GM23338 (cell line): ENCODE results near the gene INCA1.

Experiments
- CREB1 ChIP-seq: fragments of 250-450 bp; sonication (Bioruptor Pico); IDR thresholded peaks from 2 replicates; pipeline ENCODE4 v1.5.0; 2020; ENCODE audit warnings: low read depth, mild to moderate bottlenecking, moderate library complexity
- EZH2 ChIP-seq: fragments of 200-600 bp; sonication (generic); IDR thresholded peaks from one replicate; pipeline ENCODE4 v1.8.0; 2017; ENCODE audit warnings: antibody characterized with exemption, mild to moderate bottlenecking, low read depth; ENCODE audit not compliant: unreplicated experiment
- EZH2phosphoT487 ChIP-seq: fragments of 200-600 bp; sonication (generic); IDR thresholded peaks from one replicate; pipeline ENCODE4 v1.8.1; 2018; ENCODE audit warnings: antibody characterized with exemption; ENCODE audit not compliant: unreplicated experiment
- NANOG ChIP-seq: IDR thresholded peaks from 2 replicates; pipeline ENCODE4 v1.6.1; 2016; ENCODE audit warnings: antibody characterized with exemption, borderline replicate concordance
- POLR2AphosphoS5 ChIP-seq: IDR thresholded peaks from 2 replicates; pipeline ENCODE4 v1.6.1; 2016; ENCODE audit warnings: antibody characterized with exemption, low read depth
- TF ChIP-seq, protein P1 (sequence below): IDR thresholded peaks from one replicate; pipeline ENCODE4 v1.6.1; 2018; ENCODE audit warnings: antibody characterized with exemption; ENCODE audit not compliant: unreplicated experiment
- TF ChIP-seq, protein P2 (sequence below), 2 experiments: fragments of 200-600 bp in 1 of 2; sonication (generic) in 1 of 2; conservative IDR thresholded peaks; 2 replicates each; pipeline versions ENCODE4 v1.5.1 to v1.6.1; 2016 to 2017; ENCODE audit warnings: antibody characterized with exemption in 2 of 2, low read depth in 2 of 2, mild to moderate bottlenecking in 2 of 2, moderate library complexity in 1 of 2

DNA sequence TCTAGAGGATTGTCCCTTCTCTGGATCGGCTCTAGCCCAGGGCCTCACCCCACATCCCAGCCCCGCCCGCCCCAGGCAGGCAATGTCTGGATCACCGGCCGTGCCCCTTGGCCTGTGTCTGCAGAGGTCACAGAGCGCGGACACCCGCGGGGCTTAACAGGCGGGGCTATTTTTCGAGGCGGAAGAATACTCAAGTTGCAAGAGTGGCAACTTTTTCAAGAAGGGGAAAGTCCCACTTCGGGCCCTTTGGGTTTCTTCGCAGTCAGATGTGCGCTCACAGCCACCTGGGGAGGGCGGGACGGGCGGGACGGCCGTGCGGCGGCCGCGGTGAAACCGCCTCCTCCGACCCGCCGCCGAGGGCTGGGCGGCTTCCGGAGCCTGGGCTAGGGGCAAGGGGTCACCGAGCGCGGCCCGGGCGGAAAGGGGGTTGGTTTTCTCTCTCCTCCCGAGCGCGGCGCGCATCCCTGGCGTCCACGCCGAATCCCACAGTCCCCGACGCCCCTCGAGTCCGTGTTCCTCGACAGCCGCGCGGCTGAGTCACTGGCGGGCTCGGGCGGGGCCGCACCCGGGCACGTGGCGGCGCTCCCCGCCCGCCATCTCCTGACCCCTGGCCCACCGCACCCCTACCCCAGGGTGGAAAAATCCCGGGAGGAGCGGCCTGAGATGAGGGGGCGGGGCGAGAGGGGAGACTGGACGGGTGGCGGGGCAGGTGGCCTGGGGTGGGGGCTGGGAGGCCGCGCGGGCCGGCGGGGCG is 47.8 kb downstream of the INCA1 start:
- TF ChIP-seq, protein P1, sequence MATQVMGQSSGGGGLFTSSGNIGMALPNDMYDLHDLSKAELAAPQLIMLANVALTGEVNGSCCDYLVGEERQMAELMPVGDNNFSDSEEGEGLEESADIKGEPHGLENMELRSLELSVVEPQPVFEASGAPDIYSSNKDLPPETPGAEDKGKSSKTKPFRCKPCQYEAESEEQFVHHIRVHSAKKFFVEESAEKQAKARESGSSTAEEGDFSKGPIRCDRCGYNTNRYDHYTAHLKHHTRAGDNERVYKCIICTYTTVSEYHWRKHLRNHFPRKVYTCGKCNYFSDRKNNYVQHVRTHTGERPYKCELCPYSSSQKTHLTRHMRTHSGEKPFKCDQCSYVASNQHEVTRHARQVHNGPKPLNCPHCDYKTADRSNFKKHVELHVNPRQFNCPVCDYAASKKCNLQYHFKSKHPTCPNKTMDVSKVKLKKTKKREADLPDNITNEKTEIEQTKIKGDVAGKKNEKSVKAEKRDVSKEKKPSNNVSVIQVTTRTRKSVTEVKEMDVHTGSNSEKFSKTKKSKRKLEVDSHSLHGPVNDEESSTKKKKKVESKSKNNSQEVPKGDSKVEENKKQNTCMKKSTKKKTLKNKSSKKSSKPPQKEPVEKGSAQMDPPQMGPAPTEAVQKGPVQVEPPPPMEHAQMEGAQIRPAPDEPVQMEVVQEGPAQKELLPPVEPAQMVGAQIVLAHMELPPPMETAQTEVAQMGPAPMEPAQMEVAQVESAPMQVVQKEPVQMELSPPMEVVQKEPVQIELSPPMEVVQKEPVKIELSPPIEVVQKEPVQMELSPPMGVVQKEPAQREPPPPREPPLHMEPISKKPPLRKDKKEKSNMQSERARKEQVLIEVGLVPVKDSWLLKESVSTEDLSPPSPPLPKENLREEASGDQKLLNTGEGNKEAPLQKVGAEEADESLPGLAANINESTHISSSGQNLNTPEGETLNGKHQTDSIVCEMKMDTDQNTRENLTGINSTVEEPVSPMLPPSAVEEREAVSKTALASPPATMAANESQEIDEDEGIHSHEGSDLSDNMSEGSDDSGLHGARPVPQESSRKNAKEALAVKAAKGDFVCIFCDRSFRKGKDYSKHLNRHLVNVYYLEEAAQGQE = no peak
- TF ChIP-seq, protein P2, sequence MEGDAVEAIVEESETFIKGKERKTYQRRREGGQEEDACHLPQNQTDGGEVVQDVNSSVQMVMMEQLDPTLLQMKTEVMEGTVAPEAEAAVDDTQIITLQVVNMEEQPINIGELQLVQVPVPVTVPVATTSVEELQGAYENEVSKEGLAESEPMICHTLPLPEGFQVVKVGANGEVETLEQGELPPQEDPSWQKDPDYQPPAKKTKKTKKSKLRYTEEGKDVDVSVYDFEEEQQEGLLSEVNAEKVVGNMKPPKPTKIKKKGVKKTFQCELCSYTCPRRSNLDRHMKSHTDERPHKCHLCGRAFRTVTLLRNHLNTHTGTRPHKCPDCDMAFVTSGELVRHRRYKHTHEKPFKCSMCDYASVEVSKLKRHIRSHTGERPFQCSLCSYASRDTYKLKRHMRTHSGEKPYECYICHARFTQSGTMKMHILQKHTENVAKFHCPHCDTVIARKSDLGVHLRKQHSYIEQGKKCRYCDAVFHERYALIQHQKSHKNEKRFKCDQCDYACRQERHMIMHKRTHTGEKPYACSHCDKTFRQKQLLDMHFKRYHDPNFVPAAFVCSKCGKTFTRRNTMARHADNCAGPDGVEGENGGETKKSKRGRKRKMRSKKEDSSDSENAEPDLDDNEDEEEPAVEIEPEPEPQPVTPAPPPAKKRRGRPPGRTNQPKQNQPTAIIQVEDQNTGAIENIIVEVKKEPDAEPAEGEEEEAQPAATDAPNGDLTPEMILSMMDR (conservative IDR thresholded peaks at IDR 0.05; ENCODE audit: low read depth in 2 of 2) = no peak
- TF ChIP-seq EZH2phosphoT487 (no peak), POLR2AphosphoS5 (no peak), CREB1 (CRISPR knock-in tag) (no peak), EZH2 (no peak), NANOG (no peak)
